MV-4-11 (cell line): ENCODE measurements around the gene VPS45.
A peak's percentile ranks its signal among the peaks of the same experiment; 100 is the strongest.
"Not testable (repeated sequence)": the region's sequence is repeated elsewhere in the genome, so short reads cannot be mapped to it uniquely, and the experiment has no call there.

ENCODE experiments used
- DNase-seq: peaks from one replicate; lab custom pipeline; 2025; lab: John Stamatoyannopoulos, UW

The VPS45 gene

GRCh38 chr1:150067184-150068108, at the start of gene VPS45:
VPS45 (plus strand) TSS chr1:150067776; CDS start chr1:150067858, 82 bp downstream.
- DNase-seq = peak; percentile 78

- DNase-seq = no peak
Measured at GRCh38 chr1:150018165-150018564, 49.4 kb upstream of the VPS45 start.

GRCh38 chr1:150020711-150021110, 46.9 kb upstream of the VPS45 start:
- no peak for DNase-seq

- no peak for DNase-seq
Measured at GRCh38 chr1:150021191-150021694, 46.3 kb upstream of the VPS45 start.

GRCh38 chr1:150022357-150022756, 45.2 kb upstream of the VPS45 start:
- DNase-seq = no peak

- no peak for DNase-seq
Measured at GRCh38 chr1:150024156-150024555, 43.4 kb upstream of the VPS45 start.

- no peak for DNase-seq
Measured at GRCh38 chr1:150028322-150028721, 39.3 kb upstream of the VPS45 start.

- no peak for DNase-seq
Measured at GRCh38 chr1:150034336-150034735, 33.2 kb upstream of the VPS45 start.

- DNase-seq = no peak
Measured at GRCh38 chr1:150049926-150050325, 17.6 kb upstream of the VPS45 start.

GRCh38 chr1:150051089-150051373, 16.5 kb upstream of the VPS45 start:
- DNase-seq = no peak

GRCh38 chr1:150051905-150052412, 15.6 kb upstream of the VPS45 start:
- peak; percentile 38 for DNase-seq

GRCh38 chr1:150053926-150054325, 13.7 kb upstream of the VPS45 start:
- peak; percentile 84 for DNase-seq

GRCh38 chr1:150055507-150055906, 12.1 kb upstream of the VPS45 start:
- not testable (repeated sequence) for DNase-seq

GRCh38 chr1:150056407-150056806, 11.2 kb upstream of the VPS45 start:
- peak; percentile 14 for DNase-seq

GRCh38 chr1:150060260-150060659, 7.3 kb upstream of the VPS45 start:
- no peak for DNase-seq

GRCh38 chr1:150061632-150062101, 5.9 kb upstream of the VPS45 start:
- DNase-seq = peak; percentile 4

- DNase-seq = no peak
Measured at GRCh38 chr1:150062113-150062512, 5.5 kb upstream of the VPS45 start.

- peak; percentile 69 for DNase-seq
Measured at GRCh38 chr1:150065184-150065871, 2.2 kb upstream of the VPS45 start.

GRCh38 chr1:150066328-150066727, 1.2 kb upstream of the VPS45 start:
- no peak for DNase-seq

GRCh38 chr1:150066838-150067183, 765 bp upstream of the VPS45 start:
- no peak for DNase-seq

- no peak for DNase-seq
Measured at GRCh38 chr1:150068109-150068435, 496 bp downstream of the VPS45 start.

- no peak for DNase-seq
Measured at GRCh38 chr1:150069923-150070322, 2.3 kb downstream of the VPS45 start.

GRCh38 chr1:150072959-150073358, 5.4 kb downstream of the VPS45 start:
- DNase-seq = peak; percentile 40
